ENCODE data around the gene CCDC24. TPM values are rescaled to one million over a fixed set of nuclear protein-coding genes. Genes with fewer than 3 reads are reported as not detected.
A peak's percentile ranks its signal among the peaks of the same experiment; 100 is the strongest.

Gene CCDC24
- total and polyA plus RNA-seq, 2 of the 13 experiments (the other 11 are each of a cell fraction or from before 2014, with no cell fraction given) = 1.4 to 2.9 TPM

- TF ChIP-seq HBP1 (CRISPR knock-in tag; IDR thresholded peaks at IDR 0.05; ENCODE audit: low read depth) (no peak), NFIC (IDR thresholded peaks at IDR 0.05; ENCODE audit: low read length) (no peak), ZNF101 (CRISPR knock-in tag; IDR thresholded peaks at IDR 0.05; ENCODE audit: borderline replicate concordance, low read depth) (no peak), ZNF7 (CRISPR knock-in tag; IDR thresholded peaks at IDR 0.05) (no peak), PHF21A (CRISPR knock-in tag; IDR thresholded peaks at IDR 0.05) (peak; percentile 75; the same call in 1 of the 2 replicates), CCAR2 (optimal IDR thresholded peaks at IDR 0.05; ENCODE audit: low read depth, low read length) (no peak), CBX1 (IDR thresholded peaks at IDR 0.05; ENCODE audit: low read depth) (no peak), MED13 (CRISPR knock-in tag; IDR thresholded peaks at IDR 0.05) (0 out of 2 replicates have a peak, but pooled peaks have one; percentile 37), ZBTB43 (CRISPR knock-in tag; conservative IDR thresholded peaks at IDR 0.05) (0 out of 2 replicates have a peak, but pooled peaks have one; percentile 26), BRF2 (CRISPR knock-in tag; IDR thresholded peaks at IDR 0.05) (no peak), ASH2L (IDR thresholded peaks at IDR 0.05; ENCODE audit: insufficient read length, low read depth, low read length) (peak; percentile 34), ZNF615 (CRISPR knock-in tag; IDR thresholded peaks at IDR 0.05; ENCODE audit: borderline replicate concordance) (no peak), ZNF737 (CRISPR knock-in tag; IDR thresholded peaks at IDR 0.05; ENCODE audit: borderline replicate concordance) (no peak), ZNF547 (CRISPR knock-in tag; IDR thresholded peaks at IDR 0.05) (no peak; the same call in 1 of the 2 replicates), TGIF2 (CRISPR knock-in tag; IDR thresholded peaks at IDR 0.05) (peak; percentile 68; the same call in 1 of the 2 replicates), GFI1 (CRISPR knock-in tag; IDR thresholded peaks at IDR 0.05; ENCODE audit: borderline replicate concordance) (no peak; the same call in 1 of the 2 replicates), ATAD3A (CRISPR knock-in tag; IDR thresholded peaks at IDR 0.05) (no peak), WIZ (CRISPR knock-in tag; IDR thresholded peaks at IDR 0.05) (no peak), IKZF5 (CRISPR knock-in tag; IDR thresholded peaks at IDR 0.05) (no peak; the same call in none of the 2 replicates), NFE2L1 (CRISPR knock-in tag; IDR thresholded peaks at IDR 0.05; ENCODE audit: borderline replicate concordance) (no peak), ZNF549 (CRISPR knock-in tag; IDR thresholded peaks at IDR 0.05) (no peak), ZSCAN5A (CRISPR knock-in tag; IDR thresholded peaks at IDR 0.05; ENCODE audit: borderline replicate concordance) (peak; percentile 3; the same call in 1 of the 2 replicates), CEBPB (IDR thresholded peaks at IDR 0.05; ENCODE audit: borderline replicate concordance, low read depth, low read length) (no peak)
Measured at GRCh38 chr1:43974443-43975248, 16.8 kb upstream of the CCDC24 start, which contains the start of gene ATP6V0B (continued).

Measured in HepG2 (cell line).